HEK293 (cell line): ENCODE results near the gene POLR3C.

Source experiments
- CTCF ChIA-PET: fragments of 350-600 bp; formaldehyde crosslinking; extraction: SDS; loops from one replicate; lab custom pipeline; 2021; ENCODE audit warnings: antibody characterized with exemption; lab: Yijun Ruan, JAX
- POLR2A ChIA-PET: fragments of 300-600 bp; formaldehyde crosslinking; extraction: SDS; loops from one replicate; lab custom pipeline; 2020; ENCODE audit warnings: antibody characterized with exemption, inconsistent platforms; lab: Yijun Ruan, JAX
- H3K27ac ChIP-seq: fragments of 200-500 bp; sonication (Bioruptor generic); 2 replicates; pipeline ENCODE4 v1.5.1; 2014; ENCODE audit warnings: low read depth, low read length, control low read depth, inconsistent platforms; ENCODE audit errors: extremely low read depth
- H3K36me3 ChIP-seq, 2 experiments: fragments of 200-500 bp in 1 of 2; sonication (Bioruptor generic) in 1 of 2; 1 replicate in 1 of 2; 2 replicates in 1 of 2; pipeline ENCODE4 v1.5.1; 2014 to 2017; ENCODE audit warnings: inconsistent platforms in 2 of 2, low read length in 2 of 2; ENCODE audit not compliant: control insufficient read depth in 2 of 2, insufficient read depth in 1 of 2
- H3K4me1 ChIP-seq: fragments of 200-500 bp; sonication (Bioruptor generic); 2 replicates; pipeline ENCODE4 v1.5.1; 2014; ENCODE audit warnings: mild to moderate bottlenecking, low read length, inconsistent platforms; ENCODE audit not compliant: control insufficient read depth, insufficient read depth
- H3K4me3 ChIP-seq: 2 replicates; pipeline ENCODE4 v1.5.1; 2011; ENCODE audit warnings: low read depth, mild to moderate bottlenecking, control low read depth, low read length, moderate library complexity
- H3K9me3 ChIP-seq: fragments of 200-500 bp; sonication (Bioruptor generic); 2 replicates; pipeline ENCODE4 v1.5.1; 2014; ENCODE audit warnings: low read depth, low read length, inconsistent platforms; ENCODE audit not compliant: control insufficient read depth, insufficient read depth
- BCL11B ChIP-seq: fragments of 450-650 bp; formaldehyde crosslinking; IDR thresholded peaks from 2 replicates; pipeline ENCODE4 v1.5.1; 2016; ENCODE audit warnings: low read depth, missing biosample characterization, missing genetic modification characterization
- HOXC10 ChIP-seq: sonication (generic); formaldehyde crosslinking; IDR thresholded peaks from 2 replicates; pipeline ENCODE4 v1.8.1; 2023; ENCODE audit warnings: mild to moderate bottlenecking, missing genetic modification reagents
- SP3 ChIP-seq: fragments of 450-650 bp; formaldehyde crosslinking; IDR thresholded peaks from 2 replicates; pipeline ENCODE4 v1.5.1; 2016; ENCODE audit warnings: missing biosample characterization, missing genetic modification characterization
- ZBTB1 ChIP-seq: fragments of 450-650 bp; formaldehyde crosslinking; IDR thresholded peaks from 2 replicates; pipeline ENCODE4 v1.5.1; 2016; ENCODE audit warnings: missing biosample characterization, missing genetic modification characterization
- ZEB2 ChIP-seq: fragments of 450-650 bp; formaldehyde crosslinking; IDR thresholded peaks from 2 replicates; pipeline ENCODE4 v1.5.1; 2016; ENCODE audit warnings: missing biosample characterization, missing genetic modification characterization
- ZFP41 ChIP-seq: fragments of 450-650 bp; formaldehyde crosslinking; IDR thresholded peaks from 2 replicates; pipeline ENCODE4 v1.5.1; 2016; ENCODE audit warnings: missing biosample characterization, missing genetic modification characterization, borderline replicate concordance
- ZNF114 ChIP-seq: fragments of 450-650 bp; formaldehyde crosslinking; IDR thresholded peaks from 2 replicates; pipeline ENCODE4 v1.5.0; 2017; ENCODE audit warnings: missing biosample characterization, missing genetic modification characterization
- ZNF184 ChIP-seq: fragments of 450-650 bp; IDR thresholded peaks from 2 replicates; pipeline ENCODE4 v1.5.1; 2018; ENCODE audit warnings: missing biosample characterization, mild to moderate bottlenecking, missing genetic modification characterization
- ZNF302 ChIP-seq: fragments of 450-650 bp; formaldehyde crosslinking; IDR thresholded peaks from 2 replicates; pipeline ENCODE4 v1.5.1; 2016; ENCODE audit warnings: missing biosample characterization, missing genetic modification characterization, low read depth
- ZNF366 ChIP-seq: fragments of 450-650 bp; formaldehyde crosslinking; conservative IDR thresholded peaks from 2 replicates; pipeline ENCODE4 v1.5.1; 2016; ENCODE audit warnings: missing biosample characterization, missing genetic modification characterization
- ZNF664 ChIP-seq: fragments of 450-650 bp; formaldehyde crosslinking; IDR thresholded peaks from 2 replicates; pipeline ENCODE4 v1.5.1; 2016; ENCODE audit warnings: missing biosample characterization, missing genetic modification characterization
- ZNF747 ChIP-seq: fragments of 450-650 bp; formaldehyde crosslinking; IDR thresholded peaks from 2 replicates; pipeline ENCODE4 v1.5.1; 2016; ENCODE audit warnings: missing biosample characterization, missing genetic modification characterization
- ZSCAN23 ChIP-seq: fragments of 450-650 bp; formaldehyde crosslinking; IDR thresholded peaks from 2 replicates; pipeline ENCODE4 v1.5.1; 2016; ENCODE audit warnings: missing biosample characterization, missing genetic modification characterization
- ZXDB ChIP-seq: fragments of 450-650 bp; formaldehyde crosslinking; IDR thresholded peaks from 2 replicates; pipeline ENCODE4 v1.5.1; 2016; ENCODE audit warnings: missing biosample characterization, missing genetic modification characterization
- TF ChIP-seq, protein P1 (sequence below): fragments of 450-650 bp; formaldehyde crosslinking; IDR thresholded peaks from 2 replicates; pipeline ENCODE4 v1.5.1; 2016; ENCODE audit warnings: missing biosample characterization, missing genetic modification characterization
- TF ChIP-seq, protein P2 (sequence below): fragments of 450-650 bp; formaldehyde crosslinking; IDR thresholded peaks from 2 replicates; pipeline ENCODE4 v1.5.1; 2017; ENCODE audit warnings: missing biosample characterization, missing genetic modification characterization
- TF ChIP-seq, protein P3 (sequence below): fragments of 450-650 bp; formaldehyde crosslinking; IDR thresholded peaks from 2 replicates; pipeline ENCODE4 v1.5.1; 2016; ENCODE audit warnings: missing biosample characterization, missing genetic modification characterization, borderline replicate concordance
- TF ChIP-seq, protein P4 (sequence below): fragments of 450-650 bp; formaldehyde crosslinking; IDR thresholded peaks from 2 replicates; pipeline ENCODE4 v1.5.1; 2017; ENCODE audit warnings: missing biosample characterization, missing genetic modification characterization
- TF ChIP-seq, protein P5 (sequence below): fragments of 450-650 bp; formaldehyde crosslinking; IDR thresholded peaks from 2 replicates; pipeline ENCODE4 v1.5.1; 2016; ENCODE audit warnings: missing biosample characterization, missing genetic modification characterization
- TF ChIP-seq, protein P6 (sequence below): fragments of 450-650 bp; formaldehyde crosslinking; IDR thresholded peaks from 2 replicates; pipeline ENCODE4 v1.5.1; 2016; ENCODE audit warnings: missing biosample characterization, missing genetic modification characterization

POLR3C gene

DNA sequence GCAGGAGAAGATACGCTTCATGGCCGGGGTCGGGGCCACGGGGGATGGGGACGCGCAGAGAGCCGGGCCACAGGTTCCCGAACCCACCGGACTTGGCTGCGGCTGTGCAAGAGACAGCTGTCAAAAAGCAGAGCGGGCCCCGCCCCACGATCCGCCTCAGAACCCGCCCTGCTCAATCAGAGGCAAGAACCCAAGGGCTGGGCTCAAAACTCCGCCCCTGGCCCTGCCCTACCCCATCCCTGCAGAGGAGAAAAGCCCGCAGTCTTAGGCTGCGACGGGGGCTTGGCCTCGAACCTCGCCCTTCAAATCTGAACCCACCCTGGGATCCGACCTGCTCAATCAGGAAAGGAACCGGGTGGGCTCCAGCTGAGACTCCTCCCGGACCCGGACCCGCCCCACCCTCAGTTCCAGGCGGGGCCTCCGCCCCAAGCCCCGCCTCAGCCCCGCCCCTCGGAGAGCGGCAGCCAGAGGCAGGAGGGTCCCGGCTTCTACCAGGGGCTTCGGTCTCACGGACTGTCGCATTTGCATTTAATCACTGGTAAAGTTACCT is 61.8 kb downstream of the POLR3C start, which contains the start of gene ANKRD35 (continued):
- TF ChIP-seq, protein P1, sequence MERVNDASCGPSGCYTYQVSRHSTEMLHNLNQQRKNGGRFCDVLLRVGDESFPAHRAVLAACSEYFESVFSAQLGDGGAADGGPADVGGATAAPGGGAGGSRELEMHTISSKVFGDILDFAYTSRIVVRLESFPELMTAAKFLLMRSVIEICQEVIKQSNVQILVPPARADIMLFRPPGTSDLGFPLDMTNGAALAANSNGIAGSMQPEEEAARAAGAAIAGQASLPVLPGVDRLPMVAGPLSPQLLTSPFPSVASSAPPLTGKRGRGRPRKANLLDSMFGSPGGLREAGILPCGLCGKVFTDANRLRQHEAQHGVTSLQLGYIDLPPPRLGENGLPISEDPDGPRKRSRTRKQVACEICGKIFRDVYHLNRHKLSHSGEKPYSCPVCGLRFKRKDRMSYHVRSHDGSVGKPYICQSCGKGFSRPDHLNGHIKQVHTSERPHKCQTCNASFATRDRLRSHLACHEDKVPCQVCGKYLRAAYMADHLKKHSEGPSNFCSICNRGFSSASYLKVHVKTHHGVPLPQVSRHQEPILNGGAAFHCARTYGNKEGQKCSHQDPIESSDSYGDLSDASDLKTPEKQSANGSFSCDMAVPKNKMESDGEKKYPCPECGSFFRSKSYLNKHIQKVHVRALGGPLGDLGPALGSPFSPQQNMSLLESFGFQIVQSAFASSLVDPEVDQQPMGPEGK (tag by site-specific recombination): peak; percentile 33; the same call in 1 of the 2 replicates
- TF ChIP-seq SP3 (tag by site-specific recombination): peak; percentile 93
- TF ChIP-seq ZNF747 (tag by site-specific recombination): no peak

DNA sequence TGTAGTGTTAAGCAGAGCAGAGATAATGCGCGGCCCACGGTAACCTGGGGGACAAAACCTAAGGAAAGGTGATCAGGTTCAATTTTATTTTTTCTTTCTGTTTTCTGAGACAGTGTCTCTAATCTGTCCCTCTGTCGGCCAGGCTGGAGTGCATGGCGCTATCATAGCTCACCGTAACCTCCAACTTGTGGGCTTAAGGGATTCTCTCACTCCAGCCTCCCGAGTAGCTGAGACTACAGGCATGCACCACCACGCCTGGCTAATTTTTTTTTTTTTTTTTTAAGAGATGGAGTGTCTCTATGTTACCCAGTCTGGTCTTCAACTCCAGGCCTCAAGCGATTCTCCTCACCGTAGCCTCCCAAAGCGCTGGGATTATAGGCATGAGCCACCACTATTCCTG is 62.4 kb downstream of the POLR3C start:
- Histone ChIP-seq H3K9me3 (no peaks in the 10 kb centered on the region), H3K4me1 (peaks cover 10% of the 10 kb centered on the region), H3K27ac (no peak overlapping the region), H3K4me3 (no peak overlapping the region; the same call in 1 of the 2 replicates), H3K36me3 (no peaks in the 10 kb centered on the region)
- no peak for TF ChIP-seq ZEB2
- TF ChIP-seq, protein P2, sequence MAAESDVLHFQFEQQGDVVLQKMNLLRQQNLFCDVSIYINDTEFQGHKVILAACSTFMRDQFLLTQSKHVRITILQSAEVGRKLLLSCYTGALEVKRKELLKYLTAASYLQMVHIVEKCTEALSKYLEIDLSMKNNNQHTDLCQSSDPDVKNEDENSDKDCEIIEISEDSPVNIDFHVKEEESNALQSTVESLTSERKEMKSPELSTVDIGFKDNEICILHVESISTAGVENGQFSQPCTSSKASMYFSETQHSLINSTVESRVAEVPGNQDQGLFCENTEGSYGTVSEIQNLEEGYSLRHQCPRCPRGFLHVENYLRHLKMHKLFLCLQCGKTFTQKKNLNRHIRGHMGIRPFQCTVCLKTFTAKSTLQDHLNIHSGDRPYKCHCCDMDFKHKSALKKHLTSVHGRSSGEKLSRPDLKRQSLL (tag by site-specific recombination): no peak
- no peak for TF ChIP-seq ZNF664
- TF ChIP-seq, protein P3, sequence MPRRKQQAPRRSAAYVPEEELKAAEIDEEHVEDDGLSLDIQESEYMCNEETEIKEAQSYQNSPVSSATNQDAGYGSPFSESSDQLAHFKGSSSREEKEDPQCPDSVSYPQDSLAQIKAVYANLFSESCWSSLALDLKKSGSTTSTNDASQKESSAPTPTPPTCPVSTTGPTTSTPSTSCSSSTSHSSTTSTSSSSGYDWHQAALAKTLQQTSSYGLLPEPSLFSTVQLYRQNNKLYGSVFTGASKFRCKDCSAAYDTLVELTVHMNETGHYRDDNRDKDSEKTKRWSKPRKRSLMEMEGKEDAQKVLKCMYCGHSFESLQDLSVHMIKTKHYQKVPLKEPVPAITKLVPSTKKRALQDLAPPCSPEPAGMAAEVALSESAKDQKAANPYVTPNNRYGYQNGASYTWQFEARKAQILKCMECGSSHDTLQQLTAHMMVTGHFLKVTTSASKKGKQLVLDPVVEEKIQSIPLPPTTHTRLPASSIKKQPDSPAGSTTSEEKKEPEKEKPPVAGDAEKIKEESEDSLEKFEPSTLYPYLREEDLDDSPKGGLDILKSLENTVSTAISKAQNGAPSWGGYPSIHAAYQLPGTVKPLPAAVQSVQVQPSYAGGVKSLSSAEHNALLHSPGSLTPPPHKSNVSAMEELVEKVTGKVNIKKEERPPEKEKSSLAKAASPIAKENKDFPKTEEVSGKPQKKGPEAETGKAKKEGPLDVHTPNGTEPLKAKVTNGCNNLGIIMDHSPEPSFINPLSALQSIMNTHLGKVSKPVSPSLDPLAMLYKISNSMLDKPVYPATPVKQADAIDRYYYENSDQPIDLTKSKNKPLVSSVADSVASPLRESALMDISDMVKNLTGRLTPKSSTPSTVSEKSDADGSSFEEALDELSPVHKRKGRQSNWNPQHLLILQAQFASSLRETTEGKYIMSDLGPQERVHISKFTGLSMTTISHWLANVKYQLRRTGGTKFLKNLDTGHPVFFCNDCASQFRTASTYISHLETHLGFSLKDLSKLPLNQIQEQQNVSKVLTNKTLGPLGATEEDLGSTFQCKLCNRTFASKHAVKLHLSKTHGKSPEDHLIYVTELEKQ: no peak
- TF ChIP-seq ZNF184: no peak
- TF ChIP-seq HOXC10 (CRISPR knock-in tag): no peak
- no peak for TF ChIP-seq ZSCAN23
- no peak for TF ChIP-seq ZNF302 (tag by site-specific recombination)
- TF ChIP-seq, protein P4, sequence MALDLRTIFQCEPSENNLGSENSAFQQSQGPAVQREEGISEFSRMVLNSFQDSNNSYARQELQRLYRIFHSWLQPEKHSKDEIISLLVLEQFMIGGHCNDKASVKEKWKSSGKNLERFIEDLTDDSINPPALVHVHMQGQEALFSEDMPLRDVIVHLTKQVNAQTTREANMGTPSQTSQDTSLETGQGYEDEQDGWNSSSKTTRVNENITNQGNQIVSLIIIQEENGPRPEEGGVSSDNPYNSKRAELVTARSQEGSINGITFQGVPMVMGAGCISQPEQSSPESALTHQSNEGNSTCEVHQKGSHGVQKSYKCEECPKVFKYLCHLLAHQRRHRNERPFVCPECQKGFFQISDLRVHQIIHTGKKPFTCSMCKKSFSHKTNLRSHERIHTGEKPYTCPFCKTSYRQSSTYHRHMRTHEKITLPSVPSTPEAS (tag by site-specific recombination): no peak
- TF ChIP-seq, protein P5, sequence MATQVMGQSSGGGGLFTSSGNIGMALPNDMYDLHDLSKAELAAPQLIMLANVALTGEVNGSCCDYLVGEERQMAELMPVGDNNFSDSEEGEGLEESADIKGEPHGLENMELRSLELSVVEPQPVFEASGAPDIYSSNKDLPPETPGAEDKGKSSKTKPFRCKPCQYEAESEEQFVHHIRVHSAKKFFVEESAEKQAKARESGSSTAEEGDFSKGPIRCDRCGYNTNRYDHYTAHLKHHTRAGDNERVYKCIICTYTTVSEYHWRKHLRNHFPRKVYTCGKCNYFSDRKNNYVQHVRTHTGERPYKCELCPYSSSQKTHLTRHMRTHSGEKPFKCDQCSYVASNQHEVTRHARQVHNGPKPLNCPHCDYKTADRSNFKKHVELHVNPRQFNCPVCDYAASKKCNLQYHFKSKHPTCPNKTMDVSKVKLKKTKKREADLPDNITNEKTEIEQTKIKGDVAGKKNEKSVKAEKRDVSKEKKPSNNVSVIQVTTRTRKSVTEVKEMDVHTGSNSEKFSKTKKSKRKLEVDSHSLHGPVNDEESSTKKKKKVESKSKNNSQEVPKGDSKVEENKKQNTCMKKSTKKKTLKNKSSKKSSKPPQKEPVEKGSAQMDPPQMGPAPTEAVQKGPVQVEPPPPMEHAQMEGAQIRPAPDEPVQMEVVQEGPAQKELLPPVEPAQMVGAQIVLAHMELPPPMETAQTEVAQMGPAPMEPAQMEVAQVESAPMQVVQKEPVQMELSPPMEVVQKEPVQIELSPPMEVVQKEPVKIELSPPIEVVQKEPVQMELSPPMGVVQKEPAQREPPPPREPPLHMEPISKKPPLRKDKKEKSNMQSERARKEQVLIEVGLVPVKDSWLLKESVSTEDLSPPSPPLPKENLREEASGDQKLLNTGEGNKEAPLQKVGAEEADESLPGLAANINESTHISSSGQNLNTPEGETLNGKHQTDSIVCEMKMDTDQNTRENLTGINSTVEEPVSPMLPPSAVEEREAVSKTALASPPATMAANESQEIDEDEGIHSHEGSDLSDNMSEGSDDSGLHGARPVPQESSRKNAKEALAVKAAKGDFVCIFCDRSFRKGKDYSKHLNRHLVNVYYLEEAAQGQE: no peak
- TF ChIP-seq, protein P6, sequence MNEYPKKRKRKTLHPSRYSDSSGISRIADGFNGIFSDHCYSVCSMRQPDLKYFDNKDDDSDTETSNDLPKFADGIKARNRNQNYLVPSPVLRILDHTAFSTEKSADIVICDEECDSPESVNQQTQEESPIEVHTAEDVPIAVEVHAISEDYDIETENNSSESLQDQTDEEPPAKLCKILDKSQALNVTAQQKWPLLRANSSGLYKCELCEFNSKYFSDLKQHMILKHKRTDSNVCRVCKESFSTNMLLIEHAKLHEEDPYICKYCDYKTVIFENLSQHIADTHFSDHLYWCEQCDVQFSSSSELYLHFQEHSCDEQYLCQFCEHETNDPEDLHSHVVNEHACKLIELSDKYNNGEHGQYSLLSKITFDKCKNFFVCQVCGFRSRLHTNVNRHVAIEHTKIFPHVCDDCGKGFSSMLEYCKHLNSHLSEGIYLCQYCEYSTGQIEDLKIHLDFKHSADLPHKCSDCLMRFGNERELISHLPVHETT: no peak
- TF ChIP-seq ZXDB (tag by site-specific recombination): no peak
- TF ChIP-seq BCL11B (tag by site-specific recombination): no peak
- no peak for TF ChIP-seq ZNF366 (tag by site-specific recombination)
- no peak for TF ChIP-seq ZFP41
- no peak for TF ChIP-seq ZBTB1 (tag by site-specific recombination)
- no peak for TF ChIP-seq SP3 (tag by site-specific recombination)
- TF ChIP-seq ZNF114 (tag by site-specific recombination): no peak
- ChIA-PET POLR2A (interaction anchor here (0.6 kb wide), 1 partner anchor 51 kb away, joined by 3 read pairs; no protein-coding TSS in a partner anchor), CTCF (interaction anchor here (0.6 to 11.9 kb wide), 4 partner anchors 22 to 121 kb away, joined by 3 to 222 read pairs (median 4); partner anchors contain the start of gene ITGA10)
